ENCODE data around the gene MRGPRE. TPM values are rescaled to one million over a fixed set of nuclear protein-coding genes. Genes with fewer than 3 reads are reported as not detected.
"Not testable (repeated sequence)": the region's sequence is repeated elsewhere in the genome, so short reads cannot be mapped to it uniquely, and the experiment has no call there.

The MRGPRE gene
- total RNA-seq, 1 experiment from 2014 or later = not detected

GRCh38 chr11:3261831-3262230, 29.6 kb upstream of the MRGPRE start:
- not testable (repeated sequence) for H3K27me3 ChIP-seq (ENCODE audit: insufficient read depth, low read length); H3K79me1 ChIP-seq (ENCODE audit: insufficient read depth, low read depth, low read length, poor library complexity, severe bottlenecking); H4K5ac ChIP-seq (ENCODE audit: insufficient read length, low read depth, low read length); H2BK15ac ChIP-seq (ENCODE audit: low read depth, low read length); H4K20me1 ChIP-seq (ENCODE audit: control insufficient read depth, insufficient read depth, insufficient read length); H3K4me1 Mint-ChIP-seq; H3K27ac Mint-ChIP-seq; H3K18ac ChIP-seq (ENCODE audit: insufficient read length, low read depth, low read length); H4K8ac ChIP-seq (replicated peaks; ENCODE audit: insufficient read length, low read depth, low read length); H3K14ac ChIP-seq (ENCODE audit: insufficient read depth, low read length); H3K36me3 Mint-ChIP-seq (ENCODE audit: insufficient read depth in 1 of 3, low read depth in 3 of 3); H2BK20ac ChIP-seq (ENCODE audit: low read depth, low read length, poor library complexity, severe bottlenecking); H3K4me1 ChIP-seq (ENCODE audit: insufficient read depth, low read length); H2AFZ ChIP-seq (ENCODE audit: low read length); H3K79me2 ChIP-seq (ENCODE audit: insufficient read depth, low read length); H2AK5ac ChIP-seq (ENCODE audit: insufficient read length, low read length); H3K27ac ChIP-seq (ENCODE audit: insufficient read length, low read depth, low read length); DNase-seq; H3K56ac ChIP-seq (ENCODE audit: insufficient read length, low read depth, low read length); H3K4ac ChIP-seq (ENCODE audit: low read depth, low read length); H3K9me3 ChIP-seq (ENCODE audit: control insufficient read depth, low read depth, low read length); H3T11ph ChIP-seq (ENCODE audit: low read length); H3K23me2 ChIP-seq (ENCODE audit: insufficient read length, low read depth, low read length, poor library complexity, severe bottlenecking); H3K4me2 ChIP-seq (ENCODE audit: insufficient read depth, insufficient read length, low read length); H3K27me3 Mint-ChIP-seq (ENCODE audit: low read depth); H2BK12ac ChIP-seq (ENCODE audit: insufficient read length, low read depth, low read length); H3K4me3 Mint-ChIP-seq; H3K9ac ChIP-seq (ENCODE audit: extremely low read depth, insufficient read length, low read length); H4K91ac ChIP-seq (ENCODE audit: insufficient read length, low read depth, low read length); H3K23ac ChIP-seq (ENCODE audit: insufficient read length, low read depth, low read length); H3K9me3 Mint-ChIP-seq; H2BK120ac ChIP-seq (ENCODE audit: low read depth, low read length, poor library complexity, severe bottlenecking); H2BK5ac ChIP-seq (ENCODE audit: insufficient read length, low read length)
- no CpG with 5 or more reads among the region's 8 CpGs for WGBS (ENCODE audit: extremely low coverage, insufficient read length, low lambda C conversion rate)

- no CpG with 5 or more reads among the region's 1 CpG for WGBS (ENCODE audit: extremely low coverage, insufficient read length, low lambda C conversion rate)
- not testable (repeated sequence) for H3K27ac Mint-ChIP-seq
Observed at GRCh38 chr11:3257509-3257908, 25.3 kb upstream of the MRGPRE start.

More at GRCh38 chr11:3257509-3257908, 25.3 kb upstream of the MRGPRE start:
- H3K4me1 ChIP-seq (ENCODE audit: insufficient read depth, low read length); H3K9me3 ChIP-seq (ENCODE audit: control insufficient read depth, low read depth, low read length); H2AK5ac ChIP-seq (ENCODE audit: insufficient read length, low read length); H3K36me3 Mint-ChIP-seq (ENCODE audit: insufficient read depth in 1 of 3, low read depth in 3 of 3); H3K23me2 ChIP-seq (ENCODE audit: insufficient read length, low read depth, low read length, poor library complexity, severe bottlenecking); H3K56ac ChIP-seq (ENCODE audit: insufficient read length, low read depth, low read length); H3K9ac ChIP-seq (ENCODE audit: extremely low read depth, insufficient read length, low read length); H3K9me3 Mint-ChIP-seq; H3K27me3 Mint-ChIP-seq (ENCODE audit: low read depth); H4K20me1 ChIP-seq (ENCODE audit: control insufficient read depth, insufficient read depth, insufficient read length); H3K79me2 ChIP-seq (ENCODE audit: insufficient read depth, low read length); H3K23ac ChIP-seq (ENCODE audit: insufficient read length, low read depth, low read length); H3K4ac ChIP-seq (ENCODE audit: low read depth, low read length); H3K18ac ChIP-seq (ENCODE audit: insufficient read length, low read depth, low read length); H3K27ac ChIP-seq (ENCODE audit: insufficient read length, low read depth, low read length); H3K4me2 ChIP-seq (ENCODE audit: insufficient read depth, insufficient read length, low read length); H3K4me3 Mint-ChIP-seq; H2BK12ac ChIP-seq (ENCODE audit: insufficient read length, low read depth, low read length); H3T11ph ChIP-seq (ENCODE audit: low read length); H2BK120ac ChIP-seq (ENCODE audit: low read depth, low read length, poor library complexity, severe bottlenecking); DNase-seq; H3K4me1 Mint-ChIP-seq; H2BK15ac ChIP-seq (ENCODE audit: low read depth, low read length); H4K5ac ChIP-seq (ENCODE audit: insufficient read length, low read depth, low read length); H4K91ac ChIP-seq (ENCODE audit: insufficient read length, low read depth, low read length); H2AFZ ChIP-seq (ENCODE audit: low read length); H4K8ac ChIP-seq (replicated peaks; ENCODE audit: insufficient read length, low read depth, low read length); H3K27me3 ChIP-seq (ENCODE audit: insufficient read depth, low read length); H3K14ac ChIP-seq (ENCODE audit: insufficient read depth, low read length); H2BK5ac ChIP-seq (ENCODE audit: insufficient read length, low read length); H2BK20ac ChIP-seq (ENCODE audit: low read depth, low read length, poor library complexity, severe bottlenecking); H3K79me1 ChIP-seq (ENCODE audit: insufficient read depth, low read depth, low read length, poor library complexity, severe bottlenecking): not testable (repeated sequence)
